ENCODE measurements around the gene RIPOR2.

Gene RIPOR2

DNA sequence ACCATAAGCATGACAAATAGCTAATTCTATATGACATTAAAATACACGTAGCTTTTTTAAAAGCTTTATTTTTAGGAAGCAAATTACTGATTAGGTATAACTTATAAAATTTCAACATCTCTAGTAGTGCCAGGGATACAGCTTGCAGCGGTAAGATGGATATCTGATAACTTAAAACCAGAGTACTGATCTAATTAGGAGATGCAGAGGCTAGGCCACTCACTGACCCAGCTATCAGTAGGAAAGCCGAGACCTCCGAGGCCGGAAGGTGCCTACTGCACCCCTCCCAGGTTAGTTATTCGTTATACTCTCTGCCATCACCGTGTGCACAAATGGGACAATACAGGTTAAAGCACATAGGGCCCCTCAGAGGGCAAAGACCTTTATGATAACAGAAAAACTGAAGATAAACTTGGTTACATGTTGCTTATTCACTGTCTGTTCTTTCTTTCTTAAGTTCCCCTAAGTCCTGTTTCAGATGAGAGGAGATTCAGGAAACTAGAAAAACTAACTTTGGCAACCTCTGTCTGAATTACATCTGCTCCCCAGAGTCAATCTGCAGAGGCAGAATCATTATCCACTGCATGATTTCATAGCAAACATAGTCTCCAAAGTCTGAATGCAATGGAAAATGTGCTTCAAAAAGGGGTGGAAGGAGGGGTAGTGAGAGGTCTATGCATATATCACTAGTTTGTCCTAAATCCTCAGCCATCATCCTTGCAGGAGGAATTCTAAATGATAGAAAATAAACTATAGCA lies 60.8 kb downstream of the RIPOR2 start:
- no peak for DNase-seq

DNA sequence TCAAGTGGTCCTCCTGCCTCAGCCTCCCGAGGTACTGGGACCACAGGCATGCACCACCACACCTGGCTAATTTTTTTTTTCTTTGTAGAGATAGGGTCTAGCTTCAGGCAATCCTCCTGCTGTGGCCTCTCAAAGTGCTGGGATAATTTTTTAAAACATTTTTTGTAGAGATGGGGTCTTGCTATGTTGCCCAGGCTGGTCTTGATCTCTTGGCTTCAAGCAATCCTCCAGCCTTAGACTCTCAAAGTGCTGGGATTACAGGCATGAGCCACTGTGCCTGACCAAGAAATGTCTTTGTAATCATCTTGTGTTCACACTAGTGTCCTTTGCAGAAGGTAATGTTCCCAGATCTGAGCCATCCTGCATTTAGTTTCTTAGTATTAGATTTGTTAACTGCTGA lies 61.6 kb downstream of the RIPOR2 start:
- DNase-seq: no peak

DNA sequence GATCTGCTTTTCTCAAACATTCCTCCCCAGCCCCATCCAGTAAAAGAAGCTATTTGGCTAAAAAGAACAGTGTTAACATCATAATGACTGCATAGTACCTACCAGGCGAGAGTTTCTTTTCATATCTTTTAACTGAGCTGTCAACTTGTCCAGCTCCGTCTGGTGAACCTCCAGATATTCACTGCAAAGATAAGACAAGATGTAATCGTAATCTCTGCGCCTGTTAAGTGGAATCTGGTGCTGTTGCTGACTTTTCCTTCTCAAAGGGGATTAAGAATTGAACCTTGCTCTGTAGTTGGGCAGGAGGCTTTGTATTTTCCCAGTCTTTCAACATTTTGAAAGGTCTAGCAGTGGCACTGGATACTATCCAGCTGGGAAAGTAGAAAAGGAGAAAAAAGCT lies 63.0 kb downstream of the RIPOR2 start:
- DNase-seq: no peak

DNA sequence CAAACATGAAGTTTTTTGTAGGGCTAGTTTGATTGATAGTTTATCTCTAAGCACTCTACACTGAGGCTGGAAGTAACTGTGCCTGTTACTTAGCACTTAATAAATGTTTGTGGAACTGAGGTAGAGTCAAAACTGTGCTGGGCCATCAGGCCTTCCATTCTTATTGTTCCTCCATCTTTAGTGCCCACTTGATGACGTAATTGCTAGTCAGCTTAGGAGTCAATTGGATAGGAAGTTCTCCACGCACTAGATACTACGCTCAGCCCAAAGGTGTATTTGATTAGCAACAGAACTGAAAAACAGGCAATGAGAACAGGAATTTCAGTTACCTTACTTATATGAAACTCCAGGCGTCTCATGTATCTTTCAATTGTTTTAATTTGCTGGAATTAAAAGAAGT lies 67.0 kb downstream of the RIPOR2 start:
- no peak for DNase-seq

DNA sequence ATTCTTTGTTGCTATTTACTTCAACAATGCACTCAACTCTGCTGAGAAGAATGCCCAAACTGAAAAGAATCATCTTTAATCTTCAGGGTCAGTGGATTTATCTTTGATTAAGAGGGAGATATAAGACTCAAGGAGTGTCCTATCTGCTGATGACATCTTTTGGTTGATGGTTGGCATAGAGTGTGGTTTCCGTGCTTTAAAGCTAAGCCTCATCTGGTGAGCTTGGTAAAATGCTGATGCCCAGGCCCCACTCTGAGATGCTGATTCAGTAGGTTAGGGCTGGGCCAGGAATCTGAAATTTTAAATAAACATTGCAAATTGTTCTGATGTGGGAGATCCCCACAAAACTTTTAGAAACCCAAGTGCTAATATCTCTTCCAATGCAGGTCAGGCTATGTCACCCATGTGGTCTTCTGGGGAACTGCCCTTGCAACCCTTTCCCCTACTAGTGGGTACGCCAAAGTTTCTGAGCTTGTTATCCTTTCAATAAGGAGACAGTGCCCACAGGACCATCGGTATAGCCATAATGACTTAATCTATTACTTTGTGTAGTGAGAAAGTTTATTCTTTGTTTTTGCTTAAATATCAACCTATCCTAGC lies 68.6 kb downstream of the RIPOR2 start:
- DNase-seq: no peak

DNA sequence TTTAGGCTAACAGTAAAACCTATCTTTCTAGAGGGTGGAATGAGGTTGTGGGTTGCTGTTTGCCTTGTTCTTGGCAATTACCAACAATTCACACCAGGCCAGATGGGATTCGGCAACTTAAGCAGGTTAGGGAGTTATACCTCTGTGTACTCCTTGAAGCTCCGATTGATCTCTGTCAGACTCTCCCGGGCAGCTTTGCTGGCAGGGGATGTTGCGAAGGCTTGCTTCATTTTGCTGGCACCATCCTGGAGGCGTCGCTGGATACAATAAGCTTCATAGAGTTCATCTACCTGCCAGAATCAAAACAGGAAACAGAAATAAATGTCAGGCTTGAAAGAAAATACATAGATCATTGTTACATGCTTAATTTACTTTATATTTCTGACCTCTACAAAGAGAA lies 70.6 kb downstream of the RIPOR2 start:
- DNase-seq: no peak

DNA sequence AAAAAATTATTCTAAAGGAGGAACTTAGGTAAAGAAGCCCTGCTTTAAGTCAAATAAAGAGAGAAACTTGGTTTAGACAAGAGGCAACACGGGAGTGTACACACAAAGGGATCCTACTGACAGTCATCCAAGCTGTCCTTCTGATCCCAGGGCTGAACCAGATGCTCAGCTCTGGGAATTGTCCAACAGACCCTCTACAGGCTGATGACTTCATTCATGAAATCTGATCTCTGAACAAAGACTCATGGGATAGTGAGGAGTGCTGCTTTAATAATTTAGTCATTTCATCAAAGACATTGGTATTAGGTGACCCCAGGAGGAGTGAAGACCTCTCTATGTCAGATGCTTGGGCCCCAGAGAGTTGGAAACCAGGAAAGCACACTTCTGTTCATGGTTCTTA lies 71.4 kb downstream of the RIPOR2 start:
- DNase-seq: no peak

DNA sequence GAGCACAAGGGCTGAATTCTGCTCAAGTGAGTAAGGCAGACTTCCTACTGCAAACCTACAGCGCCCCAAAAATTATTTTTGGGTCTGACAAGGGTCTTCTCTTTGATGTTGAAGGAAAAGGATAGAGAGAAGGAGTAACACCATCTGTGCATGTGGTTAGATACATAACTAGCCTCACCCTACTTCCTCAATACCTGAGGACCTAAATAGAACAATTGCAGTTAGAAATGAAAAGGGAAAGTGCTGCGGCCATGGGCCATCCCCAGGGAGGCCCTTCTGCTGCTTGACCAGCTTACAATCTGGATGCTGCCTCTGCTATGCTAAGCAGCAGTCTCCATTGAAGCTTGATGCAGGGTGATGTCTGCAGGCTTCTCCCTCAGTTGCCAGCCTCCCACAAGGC lies 73.8 kb downstream of the RIPOR2 start:
- no peak for DNase-seq

DNA sequence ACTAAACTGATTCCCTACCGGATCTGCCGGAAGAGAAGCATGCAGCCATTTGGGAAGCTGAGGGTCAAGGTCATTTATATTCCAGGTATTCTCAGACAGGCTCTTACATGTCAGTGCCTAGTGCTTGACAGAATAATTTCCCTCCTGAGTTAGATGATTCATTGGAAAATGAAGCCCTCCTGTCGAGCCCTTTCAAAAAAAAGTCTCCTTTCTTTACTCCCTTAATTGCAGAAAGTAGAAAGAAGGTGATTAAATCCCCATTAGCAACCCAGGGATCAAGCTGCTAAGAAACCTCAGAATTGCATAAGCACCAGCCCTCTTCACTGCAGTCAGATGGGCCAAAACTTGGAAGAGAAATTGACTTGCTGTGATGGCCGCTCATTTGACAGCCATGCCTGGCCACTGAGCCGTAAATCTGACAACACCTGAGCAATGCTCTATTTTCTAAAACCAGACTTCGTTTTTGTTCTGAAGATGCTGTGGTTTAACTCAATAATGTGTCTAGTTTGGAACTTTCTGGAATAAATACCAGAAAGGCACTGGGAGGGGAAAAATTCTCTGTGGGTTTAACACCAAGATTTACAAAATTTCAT lies 76.1 kb downstream of the RIPOR2 start:
- DNase-seq: no peak

DNA sequence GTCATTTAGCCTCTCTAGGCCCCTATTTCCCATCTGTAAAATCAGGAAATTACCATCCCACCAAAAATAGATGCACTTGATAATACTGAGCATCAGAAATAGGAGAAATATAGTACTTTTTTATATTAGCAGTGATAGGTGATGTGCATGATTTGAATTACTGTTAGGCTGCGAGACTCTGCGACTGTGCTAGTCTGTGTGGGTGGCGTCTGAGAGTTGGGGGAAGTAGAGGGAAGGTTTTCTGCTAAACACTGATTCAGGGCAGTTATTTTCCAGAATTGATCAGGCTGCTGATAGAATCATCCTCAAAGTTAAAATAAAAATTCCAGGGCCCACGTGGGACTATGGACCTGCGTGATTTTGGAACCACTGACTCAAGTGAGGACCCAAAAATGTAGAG lies 76.6 kb downstream of the RIPOR2 start:
- no peak for DNase-seq

DNA sequence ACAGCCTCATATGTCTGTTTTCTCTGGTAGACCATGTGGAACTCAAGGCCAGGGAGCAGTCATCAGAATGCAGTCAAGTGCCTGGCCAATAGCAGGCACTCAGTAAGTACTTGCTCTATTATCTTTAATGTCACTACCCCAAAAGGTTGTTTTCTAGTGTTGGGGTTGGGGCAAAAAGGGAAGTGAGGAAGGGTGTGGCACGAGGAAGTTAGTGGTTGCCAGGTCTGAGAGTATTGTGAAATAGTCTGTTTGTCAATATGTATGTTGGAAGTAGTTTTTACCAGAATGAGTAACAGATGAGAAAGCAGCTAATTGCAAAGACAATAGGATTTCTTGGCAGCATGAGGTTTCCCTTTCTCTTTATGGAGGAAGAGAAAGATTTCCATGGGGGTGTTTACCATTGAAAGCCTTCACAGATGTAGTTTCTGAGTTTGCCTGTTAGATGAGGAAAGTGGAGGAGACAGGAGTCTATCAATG lies 77.5 kb downstream of the RIPOR2 start:
- no peak for DNase-seq

DNA sequence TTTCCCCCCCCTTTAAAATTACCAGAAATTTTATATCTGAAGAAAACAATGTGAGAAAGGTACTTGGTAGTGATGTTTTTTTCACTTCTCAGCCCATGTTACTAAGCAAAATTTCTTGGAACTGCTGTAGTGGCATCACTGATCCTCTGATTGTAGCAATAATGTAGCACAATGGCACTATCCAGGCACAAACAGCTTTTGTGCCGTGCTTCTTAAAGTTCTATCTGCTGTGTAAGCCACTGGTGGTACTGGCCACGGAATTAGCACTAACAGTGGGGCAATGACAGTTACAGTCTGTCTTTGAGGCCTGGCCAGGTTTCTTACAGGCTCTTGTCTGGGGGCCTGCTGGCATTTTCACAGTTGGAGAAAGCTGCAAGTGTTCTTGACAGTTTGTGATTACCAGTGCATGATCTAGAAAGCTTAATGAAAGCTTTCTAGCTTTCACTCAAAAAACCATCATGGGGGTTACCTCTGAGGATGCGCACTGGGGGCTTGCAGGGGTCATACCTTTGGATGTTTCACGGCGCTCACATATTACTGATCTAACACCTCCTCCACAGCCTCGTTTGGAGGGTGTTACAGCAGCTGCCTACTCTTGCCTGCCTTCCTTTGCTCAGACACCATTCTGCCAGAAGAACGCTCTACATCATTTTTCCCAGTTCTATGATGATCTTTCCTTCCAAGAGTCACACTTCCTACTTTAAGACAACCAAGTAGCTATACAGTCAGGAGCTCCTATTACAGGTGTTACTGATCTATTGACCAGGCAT lies 78.7 kb downstream of the RIPOR2 start:
- no peak for DNase-seq

DNA sequence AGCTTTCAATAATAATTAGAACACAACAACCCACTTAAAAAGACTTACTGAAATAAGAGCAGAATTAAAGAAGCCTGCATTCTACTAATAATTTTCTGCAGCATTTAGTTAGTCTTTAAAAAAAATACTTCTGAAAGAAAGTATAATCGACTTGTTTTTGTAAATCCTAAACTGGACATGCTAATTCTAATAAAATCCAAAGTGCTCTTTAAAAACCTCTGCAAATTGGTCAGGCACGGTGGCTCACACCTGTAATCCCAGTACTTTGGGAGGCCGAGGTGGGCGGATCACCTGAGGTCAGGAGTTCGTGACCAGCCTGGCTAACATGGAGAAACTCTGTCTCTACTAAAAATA lies 79.5 kb downstream of the RIPOR2 start:
- DNase-seq: no peak

DNA sequence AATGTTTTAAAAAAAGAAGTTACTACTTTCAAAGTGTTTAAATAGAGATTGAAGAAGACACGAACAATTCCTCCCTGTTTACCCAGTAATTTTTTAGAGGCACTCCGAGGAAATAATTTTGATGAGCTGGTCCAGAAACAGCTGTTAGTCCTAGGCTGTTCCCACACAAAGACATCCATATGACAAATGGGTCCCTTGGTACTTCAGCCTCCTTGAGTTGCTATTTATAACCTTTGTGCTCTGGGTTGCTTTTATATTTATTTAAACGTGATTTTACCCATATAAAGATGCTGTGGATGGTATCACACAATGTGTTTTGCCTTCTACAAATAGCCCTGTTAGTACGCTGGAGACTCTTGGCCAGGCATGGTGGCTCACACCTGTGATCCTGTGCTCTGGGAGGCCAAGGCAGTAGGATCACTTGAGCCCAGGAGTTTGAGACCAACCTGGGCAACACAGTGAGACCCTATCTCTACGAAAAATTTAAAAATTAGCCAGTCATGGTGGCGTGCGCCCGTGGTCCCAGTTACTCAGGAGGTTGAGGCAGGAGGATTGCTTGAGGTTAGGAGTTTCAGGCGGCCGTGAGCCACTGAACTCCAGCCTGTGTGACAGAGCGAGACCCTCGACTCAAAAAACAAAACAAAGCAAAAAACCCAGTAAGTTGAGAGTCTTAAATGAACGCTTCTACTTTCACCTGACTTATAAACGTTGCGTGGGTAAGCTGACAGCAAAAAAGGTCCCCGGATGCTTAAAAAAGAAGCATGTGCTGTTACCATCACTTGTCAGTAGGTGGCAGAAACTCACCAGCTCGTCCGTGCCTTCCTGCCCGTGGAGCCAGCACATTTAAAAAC lies 80.1 kb downstream of the RIPOR2 start:
- DNase-seq: peak; percentile 64

DNA sequence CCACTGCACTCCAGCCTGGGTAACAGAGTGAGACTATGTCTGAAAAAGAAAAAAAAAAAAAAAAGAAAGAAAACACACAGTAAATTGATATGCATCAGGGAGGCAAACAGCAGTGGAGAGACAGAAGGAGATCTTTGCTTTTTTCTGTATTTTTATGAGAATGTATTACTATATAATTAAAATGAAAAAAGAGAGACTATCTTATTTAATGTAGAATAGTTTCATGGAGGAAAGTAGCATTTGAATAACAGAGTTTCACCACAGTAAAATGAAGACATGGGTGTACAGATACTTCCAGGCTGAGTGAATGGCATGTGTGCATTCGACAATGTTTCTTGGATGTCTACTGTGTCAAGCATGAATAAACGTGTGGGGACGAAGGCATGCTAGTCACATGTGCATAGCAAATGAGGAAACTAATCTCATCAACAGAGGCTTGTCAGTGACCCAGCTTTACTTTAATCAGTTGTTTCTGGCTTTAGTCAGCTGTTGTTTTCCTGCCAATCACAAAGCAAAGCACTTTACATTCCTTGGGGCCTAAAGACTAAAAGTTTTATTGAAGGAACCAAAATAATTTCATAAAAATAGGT lies 81.6 kb downstream of the RIPOR2 start:
- no peak for DNase-seq

DNA sequence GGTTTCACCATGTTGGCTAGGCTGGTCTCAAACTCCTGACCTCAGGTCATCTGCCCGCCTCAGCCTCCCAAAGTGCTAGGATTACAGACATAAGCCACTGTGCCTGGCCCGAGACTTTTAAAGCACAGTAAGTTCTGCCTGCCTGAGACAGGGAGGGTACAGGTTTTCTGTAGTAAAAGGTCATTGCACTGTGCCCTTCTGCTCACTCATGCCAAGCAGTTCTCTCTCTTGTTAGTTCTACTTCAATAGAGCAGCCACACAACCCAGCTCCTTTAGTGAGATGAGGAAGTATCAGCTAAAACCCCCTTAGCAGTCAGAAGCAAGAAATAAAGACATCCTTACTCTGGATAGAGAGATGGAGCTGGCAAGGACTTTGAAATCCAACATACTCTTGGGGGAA lies 84.7 kb downstream of the RIPOR2 start:
- no peak for DNase-seq

DNA sequence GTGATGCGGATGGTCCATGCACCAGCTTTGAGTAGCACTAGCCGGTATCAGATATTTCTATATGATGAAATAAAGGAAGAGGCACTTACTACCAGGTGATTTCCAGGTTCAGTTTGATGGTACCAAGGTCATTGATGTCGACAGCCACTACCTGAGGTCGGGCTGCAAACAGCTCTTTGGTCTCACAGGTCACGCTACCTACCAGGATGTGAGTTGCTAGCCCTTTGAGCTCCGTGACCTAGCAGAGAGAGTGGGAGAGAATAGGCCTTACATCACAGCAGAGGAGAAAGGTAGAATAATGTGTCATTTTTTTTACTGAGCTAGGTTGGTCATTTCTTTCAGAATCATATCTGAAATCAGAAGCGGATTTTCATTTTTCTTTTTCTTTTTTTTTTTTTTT lies 86.0 kb downstream of the RIPOR2 start:
- DNase-seq: no peak

DNA sequence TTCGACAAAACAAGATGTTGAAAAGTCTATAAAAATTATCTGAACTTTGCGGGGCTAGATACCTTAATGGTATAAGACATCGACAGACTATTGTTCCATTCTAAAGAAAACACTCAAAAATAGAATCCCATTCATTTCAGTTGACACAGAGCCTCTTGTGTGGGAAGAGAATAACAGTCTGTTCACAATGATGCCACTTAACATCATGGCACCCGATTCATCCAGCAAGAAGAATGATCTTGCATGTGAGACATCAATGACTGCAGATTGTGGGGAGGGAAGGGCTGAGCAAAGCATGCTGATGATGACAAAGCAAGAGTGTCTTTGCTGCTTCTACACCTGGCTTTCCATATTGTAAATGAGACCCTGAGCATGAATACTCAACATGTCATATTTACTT lies 87.3 kb downstream of the RIPOR2 start:
- no peak for DNase-seq

DNA sequence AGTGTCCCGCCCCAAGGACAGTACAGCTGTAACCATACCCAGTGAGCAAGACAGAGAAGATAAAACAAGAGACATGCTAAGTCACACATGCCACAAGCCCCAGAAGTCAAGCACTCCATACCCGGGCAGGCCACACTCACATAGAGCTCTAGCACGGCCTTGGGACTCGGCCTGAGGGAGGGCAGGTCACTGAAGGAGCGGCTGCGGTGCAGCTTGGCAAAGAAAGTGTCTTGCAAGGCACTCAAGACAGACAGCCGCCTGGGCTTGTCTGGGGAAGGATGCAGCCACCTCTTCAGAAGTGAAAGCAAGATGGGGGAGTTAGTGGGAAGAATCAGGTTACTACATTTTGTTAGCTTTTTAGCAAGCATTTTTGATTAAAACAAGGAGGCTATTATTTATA lies 88.4 kb downstream of the RIPOR2 start:
- DNase-seq: no peak

DNA sequence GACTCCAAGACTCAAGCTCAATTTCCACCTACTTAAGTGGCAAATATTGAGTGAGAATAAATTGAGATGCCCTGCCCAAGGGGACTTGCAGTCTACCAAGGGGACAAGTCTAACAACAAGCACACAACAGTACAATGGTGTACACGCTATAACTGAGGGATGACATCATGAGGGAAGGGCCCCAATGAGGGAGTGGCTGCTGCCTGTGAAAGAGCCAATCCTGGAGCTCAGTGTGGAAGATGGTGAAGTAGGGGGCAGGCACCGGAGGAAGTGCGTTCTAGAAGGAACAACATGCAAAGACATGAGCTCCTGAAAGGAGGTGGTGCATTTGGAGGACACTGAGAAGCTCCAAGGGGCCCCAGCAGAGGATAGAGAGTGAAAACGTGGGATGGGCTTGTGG lies 90.2 kb downstream of the RIPOR2 start:
- no peak for DNase-seq

DNA sequence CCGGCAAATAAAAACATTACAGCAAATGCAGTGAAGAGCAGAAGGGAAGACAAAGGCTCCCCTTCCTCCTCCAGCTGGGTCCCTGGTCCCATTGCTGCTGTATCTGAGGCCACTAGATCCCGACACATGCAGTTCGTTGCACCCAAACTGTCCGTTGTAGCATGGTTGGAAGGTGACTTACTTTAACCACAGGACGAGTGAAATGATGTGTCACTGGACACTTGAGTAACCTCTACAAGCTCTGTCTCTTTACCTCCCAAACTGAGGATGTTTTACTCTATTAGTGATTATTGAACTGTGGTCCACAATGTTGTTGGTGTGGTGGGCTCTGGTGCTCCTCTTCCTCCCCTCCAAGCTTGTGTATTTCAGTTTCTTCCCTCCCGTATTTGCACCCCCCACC lies 90.9 kb downstream of the RIPOR2 start:
- no peak for DNase-seq

DNA sequence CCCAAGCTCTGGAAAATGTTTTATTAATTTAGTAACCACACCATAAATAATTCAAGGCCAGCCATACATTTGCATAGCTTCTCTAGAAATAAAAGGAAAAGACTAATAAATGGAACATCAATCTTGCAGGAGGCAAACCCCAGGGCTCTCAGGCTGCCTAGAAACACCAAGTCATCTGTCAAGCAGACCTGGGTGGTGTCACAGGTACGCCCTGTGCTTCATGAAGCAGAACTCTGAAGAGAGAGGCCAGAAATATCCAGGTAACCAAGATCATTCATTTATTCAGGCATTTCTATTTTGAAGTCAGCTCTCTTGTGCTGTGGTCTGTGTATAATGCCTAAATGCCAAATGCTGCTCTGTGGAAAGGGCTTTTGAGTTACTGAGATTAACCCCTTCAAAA lies 91.7 kb downstream of the RIPOR2 start:
- DNase-seq: no peak

DNA sequence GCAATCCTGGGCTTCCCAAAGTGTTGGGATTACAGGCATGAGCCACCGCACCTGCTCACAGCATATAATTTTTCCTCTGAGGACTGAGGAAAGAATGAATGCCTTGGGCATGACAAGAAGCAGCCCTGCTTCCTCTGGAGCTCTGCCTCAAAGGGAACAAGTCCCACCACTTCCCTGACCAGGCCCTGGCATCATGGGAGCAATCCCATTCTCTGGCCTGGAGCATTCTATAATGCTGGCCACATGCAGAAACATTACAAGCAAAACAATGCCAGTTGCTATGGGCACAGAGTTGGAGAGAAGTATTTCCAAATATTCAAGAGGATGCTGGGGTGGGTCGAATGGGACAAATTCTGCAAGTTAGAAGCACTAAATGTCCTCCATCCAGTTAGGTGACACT lies 95.6 kb downstream of the RIPOR2 start:
- no peak for DNase-seq
